HepG2 (cell line): ENCODE results near the gene RPS8. TPM values are rescaled to one million over a fixed set of nuclear protein-coding genes. Genes with fewer than 3 reads are reported as not detected.

Experiments used
- AKAP8 ChIP-seq: sonication (generic); formaldehyde crosslinking; IDR thresholded peaks from 2 replicates; pipeline ENCODE4 v1.5.1; 2020; ENCODE audit warnings: mild to moderate bottlenecking, missing genetic modification reagents
- ARHGAP35 ChIP-seq: sonication (generic); formaldehyde crosslinking; IDR thresholded peaks from 2 replicates; pipeline ENCODE4 v1.9.0; 2022; ENCODE audit warnings: mild to moderate bottlenecking, inconsistent platforms, moderate library complexity, missing genetic modification reagents, borderline replicate concordance
- CEBPG ChIP-seq: IDR thresholded peaks from 2 replicates; pipeline ENCODE4 v1.6.1; 2016
- CHD2 ChIP-seq: IDR thresholded peaks from 2 replicates; pipeline ENCODE4 v1.6.1; 2011; ENCODE audit warnings: low read depth, low read length, improper control_type of control experiment
- EHMT2 ChIP-seq: fragments of 200-600 bp; sonication (generic); IDR thresholded peaks from 2 replicates; pipeline ENCODE4 v1.7.0; 2017; ENCODE audit warnings: antibody characterized with exemption, low read depth, low read length, borderline replicate concordance
- PHF5A ChIP-seq: IDR thresholded peaks from one replicate; pipeline ENCODE4 v1.6.1; 2018; ENCODE audit warnings: low read depth, missing genetic modification reagents; ENCODE audit not compliant: unreplicated experiment
- PITX1 ChIP-seq: sonication (generic); formaldehyde crosslinking; IDR thresholded peaks from 2 replicates; pipeline ENCODE4 v1.5.1; 2020; ENCODE audit warnings: mild to moderate bottlenecking, missing genetic modification reagents
- SRSF9 ChIP-seq: fragments of 200-400 bp; formaldehyde crosslinking; IDR thresholded peaks from 2 replicates; pipeline ENCODE4 v1.6.1; 2018; ENCODE audit warnings: borderline replicate concordance, mild to moderate bottlenecking, low read depth, low read length; ENCODE audit not compliant: insufficient read depth, poor library complexity, severe bottlenecking
- ZBTB1 ChIP-seq: sonication (generic); formaldehyde crosslinking; IDR thresholded peaks from 2 replicates; pipeline ENCODE4 v1.4.0; 2020; ENCODE audit warnings: missing genetic modification reagents, borderline replicate concordance
- ZMYM3 ChIP-seq: sonication (generic); formaldehyde crosslinking; IDR thresholded peaks from 2 replicates; pipeline ENCODE4 v1.5.1; 2020; ENCODE audit warnings: mild to moderate bottlenecking, missing genetic modification reagents
- ZNF383 ChIP-seq: sonication (generic); formaldehyde crosslinking; IDR thresholded peaks from 2 replicates; pipeline ENCODE4 v1.4.0; 2020; ENCODE audit warnings: missing genetic modification reagents, mild to moderate bottlenecking, borderline replicate concordance
- ZNF496 ChIP-seq: sonication (generic); formaldehyde crosslinking; IDR thresholded peaks from 2 replicates; pipeline ENCODE4 v1.8.1; 2023; ENCODE audit warnings: mild to moderate bottlenecking, moderate library complexity, missing genetic modification reagents; ENCODE audit not compliant: insufficient replicate concordance
- ZNF562 ChIP-seq: sonication (generic); formaldehyde crosslinking; IDR thresholded peaks from 2 replicates; pipeline ENCODE4 v1.8.0; 2022; ENCODE audit warnings: missing genetic modification reagents, borderline replicate concordance
- ZNF619 ChIP-seq: sonication (generic); formaldehyde crosslinking; IDR thresholded peaks from 2 replicates; pipeline ENCODE4 v1.4.0; 2020; ENCODE audit warnings: mild to moderate bottlenecking, missing genetic modification reagents
- ZNF674 ChIP-seq: sonication (generic); formaldehyde crosslinking; IDR thresholded peaks from 2 replicates; pipeline ENCODE4 v1.5.0; 2020; ENCODE audit warnings: low read depth, mild to moderate bottlenecking, missing genetic modification reagents
- ZNF724P ChIP-seq: sonication (generic); formaldehyde crosslinking; IDR thresholded peaks from 2 replicates; pipeline ENCODE4 v1.8.0; 2022; ENCODE audit warnings: missing genetic modification reagents, borderline replicate concordance
- ZNF75D ChIP-seq: sonication (generic); formaldehyde crosslinking; IDR thresholded peaks from 2 replicates; pipeline ENCODE4 v1.8.1; 2023; ENCODE audit warnings: missing genetic modification reagents, mild to moderate bottlenecking, borderline replicate concordance
- polyA plus RNA-seq, 8 experiments: library from polyadenylated mRNA; depleted of rRNA in 3 of 8; stranded (reverse) in 7 of 8; unstranded in 1 of 8; fragments of >200 nt; fragmentation: Illumina TruSeq in 4 of 8; extraction: Trizol in 4 of 8; gene quantifications; 2 replicates each; pipeline versions ENCODE4 v1.2.1 to v1.2.3, GENCODE V29; 2011 to 2016; ENCODE audit warnings: low read depth in 4 of 8, missing spikeins in 1 of 8, mixed read lengths in 1 of 8; ENCODE audit not compliant: insufficient read depth in 1 of 8
- total RNA-seq, 5 experiments: library from RNA; depleted of rRNA; stranded (reverse); fragments of >200 nt; fragmentation: Illumina TruSeq; extraction: Trizol; gene quantifications; 2 replicates each; pipeline ENCODE4 v1.2.3, GENCODE V29; 2016; ENCODE audit warnings: low read depth in 1 of 5
- TF ChIP-seq, protein P1 (sequence below): sonication (generic); formaldehyde crosslinking; IDR thresholded peaks from 2 replicates; pipeline ENCODE4 v1.8.0; 2022; ENCODE audit warnings: low read depth, missing genetic modification reagents
- TF ChIP-seq, protein P2 (sequence below): sonication (generic); formaldehyde crosslinking; IDR thresholded peaks from 2 replicates; pipeline ENCODE4 v1.8.0; 2022; ENCODE audit warnings: mild to moderate bottlenecking, missing genetic modification reagents, moderate library complexity
- TF ChIP-seq, protein P3 (sequence below): sonication (generic); formaldehyde crosslinking; IDR thresholded peaks from 2 replicates; pipeline ENCODE4 v1.4.0; 2020; ENCODE audit warnings: mild to moderate bottlenecking, low read depth, missing genetic modification reagents
- TF ChIP-seq, protein P4 (sequence below): sonication (generic); formaldehyde crosslinking; IDR thresholded peaks from 2 replicates; pipeline ENCODE4 v1.8.1; 2023; ENCODE audit warnings: missing genetic modification reagents, inconsistent platforms, borderline replicate concordance
- TF ChIP-seq, protein P5 (sequence below): sonication (generic); formaldehyde crosslinking; IDR thresholded peaks from 2 replicates; pipeline ENCODE4 v1.8.1; 2023; ENCODE audit warnings: missing genetic modification reagents, mild to moderate bottlenecking, borderline replicate concordance
- TF ChIP-seq, protein P6 (sequence below): IDR thresholded peaks from 2 replicates; pipeline ENCODE4 v1.6.1; 2016; ENCODE audit warnings: mild to moderate bottlenecking, missing biosample characterization, missing genetic modification reagents

The RPS8 gene
- total and polyA plus RNA-seq, 2 of the 13 experiments (the other 11 are each of a cell fraction or from before 2014, with no cell fraction given) = 2,628 to 2,822 TPM

DNA sequence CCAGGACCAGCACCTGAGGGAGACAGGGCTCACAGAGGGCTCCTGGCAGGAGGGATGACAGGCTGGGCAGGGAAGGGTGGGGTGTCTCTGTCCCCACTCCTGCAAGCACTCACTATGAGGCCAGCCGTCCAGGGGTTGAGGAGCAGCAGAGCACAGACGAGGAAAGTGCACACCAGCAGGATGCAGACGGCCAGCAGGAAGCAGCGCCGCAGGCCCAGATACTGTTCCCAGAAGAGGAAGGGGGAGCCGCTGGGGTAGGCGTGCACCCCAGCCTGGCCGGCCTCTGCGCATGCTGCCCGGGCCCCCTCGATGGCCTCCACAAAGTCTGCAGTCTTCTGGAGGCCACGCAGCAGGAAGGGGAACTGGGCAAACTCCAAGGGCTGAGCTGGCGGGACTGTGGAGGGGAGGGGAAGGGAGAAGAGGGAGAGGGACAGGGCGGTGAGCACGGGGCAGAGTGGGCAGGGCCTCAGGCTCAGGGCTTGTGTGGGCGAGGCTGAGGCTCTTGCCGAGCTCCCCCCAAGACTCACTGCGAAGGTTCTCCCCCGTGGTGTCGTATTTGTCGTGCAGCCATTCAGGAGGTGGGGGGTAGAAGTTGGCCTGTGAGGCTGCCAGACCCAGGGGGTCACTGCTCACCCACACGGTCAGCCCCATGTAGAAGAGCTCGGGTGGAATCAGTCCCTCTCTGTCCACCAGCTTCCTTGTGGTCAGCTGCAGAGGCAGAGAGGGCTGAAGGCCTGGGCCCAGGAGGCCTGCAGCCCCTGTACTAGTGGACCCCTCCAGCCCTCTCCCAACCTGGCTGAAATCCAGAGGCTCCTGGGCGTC lies 51.2 kb downstream of the RPS8 start (continued):
- TF ChIP-seq, protein P1, sequence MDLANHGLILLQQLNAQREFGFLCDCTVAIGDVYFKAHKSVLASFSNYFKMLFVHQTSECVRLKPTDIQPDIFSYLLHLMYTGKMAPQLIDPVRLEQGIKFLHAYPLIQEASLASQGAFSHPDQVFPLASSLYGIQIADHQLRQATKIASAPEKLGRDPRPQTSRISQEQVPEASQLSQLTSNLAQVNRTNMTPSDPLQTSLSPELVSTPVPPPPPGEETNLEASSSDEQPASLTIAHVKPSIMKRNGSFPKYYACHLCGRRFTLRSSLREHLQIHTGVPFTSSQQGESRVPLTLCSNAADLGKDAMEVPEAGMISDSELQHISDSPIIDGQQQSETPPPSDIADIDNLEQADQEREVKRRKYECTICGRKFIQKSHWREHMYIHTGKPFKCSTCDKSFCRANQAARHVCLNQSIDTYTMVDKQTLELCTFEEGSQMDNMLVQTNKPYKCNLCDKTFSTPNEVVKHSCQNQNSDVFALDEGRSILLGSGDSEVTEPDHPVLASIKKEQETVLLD (CRISPR knock-in tag) = peak; percentile 68
- TF ChIP-seq, protein P2, sequence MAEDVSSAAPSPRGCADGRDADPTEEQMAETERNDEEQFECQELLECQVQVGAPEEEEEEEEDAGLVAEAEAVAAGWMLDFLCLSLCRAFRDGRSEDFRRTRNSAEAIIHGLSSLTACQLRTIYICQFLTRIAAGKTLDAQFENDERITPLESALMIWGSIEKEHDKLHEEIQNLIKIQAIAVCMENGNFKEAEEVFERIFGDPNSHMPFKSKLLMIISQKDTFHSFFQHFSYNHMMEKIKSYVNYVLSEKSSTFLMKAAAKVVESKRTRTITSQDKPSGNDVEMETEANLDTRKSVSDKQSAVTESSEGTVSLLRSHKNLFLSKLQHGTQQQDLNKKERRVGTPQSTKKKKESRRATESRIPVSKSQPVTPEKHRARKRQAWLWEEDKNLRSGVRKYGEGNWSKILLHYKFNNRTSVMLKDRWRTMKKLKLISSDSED (CRISPR knock-in tag) = no peak
- TF ChIP-seq, protein P3, sequence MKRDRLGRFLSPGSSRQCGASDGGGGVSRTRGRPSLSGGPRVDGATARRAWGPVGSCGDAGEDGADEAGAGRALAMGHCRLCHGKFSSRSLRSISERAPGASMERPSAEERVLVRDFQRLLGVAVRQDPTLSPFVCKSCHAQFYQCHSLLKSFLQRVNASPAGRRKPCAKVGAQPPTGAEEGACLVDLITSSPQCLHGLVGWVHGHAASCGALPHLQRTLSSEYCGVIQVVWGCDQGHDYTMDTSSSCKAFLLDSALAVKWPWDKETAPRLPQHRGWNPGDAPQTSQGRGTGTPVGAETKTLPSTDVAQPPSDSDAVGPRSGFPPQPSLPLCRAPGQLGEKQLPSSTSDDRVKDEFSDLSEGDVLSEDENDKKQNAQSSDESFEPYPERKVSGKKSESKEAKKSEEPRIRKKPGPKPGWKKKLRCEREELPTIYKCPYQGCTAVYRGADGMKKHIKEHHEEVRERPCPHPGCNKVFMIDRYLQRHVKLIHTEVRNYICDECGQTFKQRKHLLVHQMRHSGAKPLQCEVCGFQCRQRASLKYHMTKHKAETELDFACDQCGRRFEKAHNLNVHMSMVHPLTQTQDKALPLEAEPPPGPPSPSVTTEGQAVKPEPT (CRISPR knock-in tag) = peak; percentile 49
- TF ChIP-seq, protein P4, sequence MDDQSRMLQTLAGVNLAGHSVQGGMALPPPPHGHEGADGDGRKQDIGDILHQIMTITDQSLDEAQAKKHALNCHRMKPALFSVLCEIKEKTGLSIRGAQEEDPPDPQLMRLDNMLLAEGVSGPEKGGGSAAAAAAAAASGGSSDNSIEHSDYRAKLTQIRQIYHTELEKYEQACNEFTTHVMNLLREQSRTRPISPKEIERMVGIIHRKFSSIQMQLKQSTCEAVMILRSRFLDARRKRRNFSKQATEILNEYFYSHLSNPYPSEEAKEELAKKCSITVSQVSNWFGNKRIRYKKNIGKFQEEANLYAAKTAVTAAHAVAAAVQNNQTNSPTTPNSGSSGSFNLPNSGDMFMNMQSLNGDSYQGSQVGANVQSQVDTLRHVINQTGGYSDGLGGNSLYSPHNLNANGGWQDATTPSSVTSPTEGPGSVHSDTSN (CRISPR knock-in tag) = no peak
- TF ChIP-seq AKAP8 (CRISPR knock-in tag) (no peak), ARHGAP35 (CRISPR knock-in tag) (no peak), ZNF619 (CRISPR knock-in tag) (peak; percentile 46; the same call in 1 of the 2 replicates), ZNF383 (CRISPR knock-in tag) (no peak), ZNF674 (CRISPR knock-in tag) (no peak), CHD2 (no peak), ZNF724P (CRISPR knock-in tag) (no peak), CEBPG (no peak), SRSF9 (no peak), PHF5A (no peak), ZNF562 (CRISPR knock-in tag) (no peak), ZMYM3 (peak; percentile 67; the same call in 1 of the 2 replicates), ZBTB1 (CRISPR knock-in tag) (no peak), EHMT2 (no peak), ZNF75D (CRISPR knock-in tag) (no peak), ZNF496 (CRISPR knock-in tag) (no peak), PITX1 (no peak; the same call in 1 of the 2 replicates)
- TF ChIP-seq, protein P5, sequence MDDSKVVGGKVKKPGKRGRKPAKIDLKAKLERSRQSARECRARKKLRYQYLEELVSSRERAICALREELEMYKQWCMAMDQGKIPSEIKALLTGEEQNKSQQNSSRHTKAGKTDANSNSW (CRISPR knock-in tag) = no peak
- TF ChIP-seq, protein P6, sequence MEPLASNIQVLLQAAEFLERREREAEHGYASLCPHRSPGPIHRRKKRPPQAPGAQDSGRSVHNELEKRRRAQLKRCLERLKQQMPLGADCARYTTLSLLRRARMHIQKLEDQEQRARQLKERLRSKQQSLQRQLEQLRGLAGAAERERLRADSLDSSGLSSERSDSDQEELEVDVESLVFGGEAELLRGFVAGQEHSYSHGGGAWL = peak; percentile 67
